HepG2 (cell line): ENCODE measurements around the gene WBP1. TPM values are rescaled to one million over a fixed set of nuclear protein-coding genes. Genes with fewer than 3 reads are reported as not detected.

ENCODE experiments used
- ATM ChIP-seq: fragments of 450-650 bp; IDR thresholded peaks from 2 replicates; pipeline ENCODE4 v1.7.1; 2017; ENCODE audit warnings: mild to moderate bottlenecking, borderline replicate concordance
- CC2D1A ChIP-seq: sonication (generic); formaldehyde crosslinking; IDR thresholded peaks from 2 replicates; pipeline ENCODE4 v1.8.1; 2023; ENCODE audit warnings: mild to moderate bottlenecking, missing genetic modification reagents
- CREB1 ChIP-seq, 2 experiments: fragments of 450-650 bp in 1 of 2; IDR thresholded peaks; 2 replicates each; pipeline ENCODE4 v1.6.1; 2016 to 2017; ENCODE audit warnings: control low read depth in 1 of 2, mild to moderate bottlenecking in 1 of 2, missing compliant biosample characterization in 1 of 2, missing genetic modification characterization in 1 of 2
- CTCF ChIP-seq: sonication (generic); formaldehyde crosslinking; IDR thresholded peaks from 2 replicates; pipeline ENCODE4 v1.5.0; 2020; ENCODE audit warnings: mild to moderate bottlenecking, missing genetic modification reagents, moderate library complexity
- DMAP1 ChIP-seq: IDR thresholded peaks from 2 replicates; pipeline ENCODE4 v1.6.1; 2016
- FOXK1 ChIP-seq: sonication (generic); formaldehyde crosslinking; IDR thresholded peaks from 2 replicates; pipeline ENCODE4 v1.4.0; 2020; ENCODE audit warnings: low read depth, missing genetic modification reagents, borderline replicate concordance
- GATAD1 ChIP-seq: IDR thresholded peaks from 2 replicates; pipeline ENCODE4 v1.6.1; 2016; ENCODE audit warnings: missing genetic modification reagents, missing compliant biosample characterization
- KLF6 ChIP-seq: IDR thresholded peaks from 2 replicates; pipeline ENCODE4 v1.8.0; 2016; ENCODE audit warnings: missing biosample characterization, missing genetic modification reagents
- MAFG ChIP-seq: sonication (generic); formaldehyde crosslinking; IDR thresholded peaks from 2 replicates; pipeline ENCODE4 v1.5.1; 2020; ENCODE audit warnings: mild to moderate bottlenecking, missing genetic modification reagents
- MATR3 ChIP-seq: sonication (generic); formaldehyde crosslinking; IDR thresholded peaks from 2 replicates; pipeline ENCODE4 v1.4.0; 2020; ENCODE audit warnings: missing genetic modification reagents
- MBNL3 ChIP-seq: fragments of 250-450 bp; sonication (Bioruptor Pico); conservative IDR thresholded peaks from 2 replicates; pipeline ENCODE4 v1.8.0; 2022; ENCODE audit warnings: mild to moderate bottlenecking, inconsistent platforms
- RAD51 ChIP-seq: fragments of 450-650 bp; IDR thresholded peaks from 2 replicates; pipeline ENCODE4 v1.6.1; 2016; ENCODE audit warnings: borderline replicate concordance
- SIN3B ChIP-seq: fragments of 150-350 bp; IDR thresholded peaks from 2 replicates; pipeline ENCODE4 v1.6.1; 2014; ENCODE audit warnings: low read length
- SKIL ChIP-seq: sonication (generic); formaldehyde crosslinking; IDR thresholded peaks from 2 replicates; pipeline ENCODE4 v1.8.0; 2022; ENCODE audit warnings: missing genetic modification reagents, mild to moderate bottlenecking, moderate library complexity, borderline replicate concordance
- SSRP1 ChIP-seq: IDR thresholded peaks from 2 replicates; pipeline ENCODE4 v1.6.1; 2016; ENCODE audit warnings: control low read depth
- TBX2 ChIP-seq: sonication (generic); formaldehyde crosslinking; IDR thresholded peaks from 2 replicates; pipeline ENCODE4 v1.5.0; 2020; ENCODE audit warnings: missing genetic modification reagents, mild to moderate bottlenecking, borderline replicate concordance
- THRA ChIP-seq: sonication (generic); formaldehyde crosslinking; IDR thresholded peaks from 2 replicates; pipeline ENCODE4 v1.4.0; 2020; ENCODE audit warnings: missing genetic modification reagents, borderline replicate concordance
- XRCC5 ChIP-seq: fragments of 200-400 bp; formaldehyde crosslinking; optimal IDR thresholded peaks from 2 replicates; pipeline ENCODE3; 2017; ENCODE audit warnings: mild to moderate bottlenecking, low read length
- ZBTB25 ChIP-seq: IDR thresholded peaks from 2 replicates; pipeline ENCODE4 v1.6.1; 2018; ENCODE audit warnings: missing genetic modification reagents
- ZFP90 ChIP-seq: sonication (generic); formaldehyde crosslinking; IDR thresholded peaks from 2 replicates; pipeline ENCODE4 v1.8.0; 2022; ENCODE audit warnings: missing genetic modification reagents, mild to moderate bottlenecking, inconsistent platforms, borderline replicate concordance
- ZNF20 ChIP-seq: sonication (generic); formaldehyde crosslinking; IDR thresholded peaks from 2 replicates; pipeline ENCODE4 v1.4.0; 2020; ENCODE audit warnings: mild to moderate bottlenecking, moderate library complexity, missing genetic modification reagents
- ZNF253 ChIP-seq: sonication (generic); formaldehyde crosslinking; IDR thresholded peaks from 2 replicates; pipeline ENCODE4 v1.8.0; 2022; ENCODE audit warnings: mild to moderate bottlenecking, missing genetic modification reagents, borderline replicate concordance
- ZNF432 ChIP-seq: sonication (generic); formaldehyde crosslinking; IDR thresholded peaks from 2 replicates; pipeline ENCODE4 v1.5.0; 2020; ENCODE audit warnings: missing genetic modification reagents, mild to moderate bottlenecking, borderline replicate concordance
- ZNF577 ChIP-seq: sonication (generic); formaldehyde crosslinking; IDR thresholded peaks from 2 replicates; pipeline ENCODE4 v1.4.0; 2020; ENCODE audit warnings: mild to moderate bottlenecking, low read depth, missing genetic modification reagents, borderline replicate concordance
- ZNF780A ChIP-seq: sonication (generic); formaldehyde crosslinking; IDR thresholded peaks from 2 replicates; pipeline ENCODE4 v1.8.0; 2022; ENCODE audit warnings: mild to moderate bottlenecking, missing genetic modification reagents, moderate library complexity
- polyA plus RNA-seq, 8 experiments: library from polyadenylated mRNA; depleted of rRNA in 3 of 8; stranded (reverse) in 7 of 8; unstranded in 1 of 8; fragments of >200 nt; fragmentation: Illumina TruSeq in 4 of 8; extraction: Trizol in 4 of 8; gene quantifications; 2 replicates each; pipeline versions ENCODE4 v1.2.1 to v1.2.3, GENCODE V29; 2011 to 2016; ENCODE audit warnings: low read depth in 4 of 8, missing spikeins in 1 of 8, mixed read lengths in 1 of 8; ENCODE audit not compliant: insufficient read depth in 1 of 8
- total RNA-seq, 5 experiments: library from RNA; depleted of rRNA; stranded (reverse); fragments of >200 nt; fragmentation: Illumina TruSeq; extraction: Trizol; gene quantifications; 2 replicates each; pipeline ENCODE4 v1.2.3, GENCODE V29; 2016; ENCODE audit warnings: low read depth in 1 of 5

Gene WBP1
- total and polyA plus RNA-seq, 2 of the 13 experiments (the other 11 are each of a cell fraction or from before 2014, with no cell fraction given), result 38.8 to 85.7 TPM

- TF ChIP-seq ZNF20 (CRISPR knock-in tag) (no peak), ZNF577 (CRISPR knock-in tag) (no peak), THRA (peak; percentile 51; the same call in 1 of the 2 replicates), ZNF253 (CRISPR knock-in tag) (no peak), MAFG (CRISPR knock-in tag) (no peak), SSRP1 (CRISPR knock-in tag) (no peak), ZBTB25 (CRISPR knock-in tag) (no peak), KLF6 (no peak), CTCF (CRISPR knock-in tag) (no peak), ZFP90 (0 out of 2 replicates have a peak, but pooled peaks have one; percentile 2), RAD51 (no peak), CREB1 (IDR thresholded peaks at IDR 0.05) (no peak), CREB1 (CRISPR knock-in tag; IDR thresholded peaks at IDR 0.05) (no peak), SIN3B (no peak), ZNF432 (CRISPR knock-in tag) (no peak), MATR3 (CRISPR knock-in tag) (no peak), MBNL3 (CRISPR knock-in tag) (no peak), DMAP1 (CRISPR knock-in tag) (no peak), GATAD1 (CRISPR knock-in tag) (no peak), CC2D1A (no peak), ZNF780A (CRISPR knock-in tag) (no peak), ATM (no peak), SKIL (peak; percentile 47; the same call in 1 of the 2 replicates), XRCC5 (no peak), TBX2 (CRISPR knock-in tag) (peak; percentile 8; the same call in 1 of the 2 replicates), FOXK1 (CRISPR knock-in tag) (no peak)
Observed at GRCh38 chr2:74425523-74425922, 32.7 kb upstream of the WBP1 start (continued).
